Lung microvascular endothelial cell (primary cell): ENCODE measurements around the gene SPINK9. TPM values are rescaled to one million over a fixed set of nuclear protein-coding genes. Genes with fewer than 3 reads are reported as not detected.
"Not testable (repeated sequence)": the region's sequence is repeated elsewhere in the genome, so short reads cannot be mapped to it uniquely, and the experiment has no call there.

Experiments used
- DNase-seq, 2 donors: peaks; one replicate each; pipeline versions ENCODE4 v3.0.0 to v3.0.0-alpha.2; 2010; ENCODE audit warnings: low read depth in 2 of 2
- total RNA-seq: library from RNA; depleted of rRNA; stranded (reverse); fragments of >200 nt; gene quantifications from 2 replicates; pipeline ENCODE4 v1.2.1, GENCODE V29; 2014

Gene SPINK9
- not detected in 2 replicates for total RNA-seq

GRCh38 chr5:148335259-148335658 is at the start of gene SPINK9:
Gene SPINK9 (plus strand): TSS chr5:148335559. CDS start chr5:148335614, 55 bp downstream.
- DNase-seq = no peak

- DNase-seq = peak; percentile 12 to 29
These were observed 44.8 kb upstream of the SPINK9 start for GRCh38 chr5:148290271-148291195.

- no peak for DNase-seq
These were observed 37.6 kb upstream of the SPINK9 start for GRCh38 chr5:148297731-148298130.

GRCh38 chr5:148306446-148306845 is 28.9 kb upstream of the SPINK9 start:
- DNase-seq = no peak

GRCh38 chr5:148309019-148309418 is 26.3 kb upstream of the SPINK9 start:
- DNase-seq = no peak

GRCh38 chr5:148309746-148310145 is 25.6 kb upstream of the SPINK9 start:
- DNase-seq = no peak

GRCh38 chr5:148311484-148311883 is 23.9 kb upstream of the SPINK9 start:
- no peak for DNase-seq

- DNase-seq = no peak
These were observed 23.2 kb upstream of the SPINK9 start, which contains the start of gene SPINK7 for GRCh38 chr5:148312153-148312552. Gene SPINK7 (plus strand): TSS chr5:148312423. CDS start chr5:148312484, 61 bp downstream.

- DNase-seq = no peak
These were observed 21.2 kb upstream of the SPINK9 start for GRCh38 chr5:148314187-148314586.

GRCh38 chr5:148314731-148315130 is 20.6 kb upstream of the SPINK9 start:
- DNase-seq = no peak

- DNase-seq = not testable (repeated sequence)
These were observed 15.1 kb upstream of the SPINK9 start for GRCh38 chr5:148320011-148320963.

- no peak for DNase-seq
These were observed 2.0 kb upstream of the SPINK9 start for GRCh38 chr5:148333262-148333849.

- DNase-seq = no peak
These were observed 1.5 kb downstream of the SPINK9 start for GRCh38 chr5:148336704-148337435.

- no peak for DNase-seq
These were observed 7.1 kb downstream of the SPINK9 start for GRCh38 chr5:148342371-148343045.

- DNase-seq = no peak
These were observed 7.7 kb downstream of the SPINK9 start for GRCh38 chr5:148343046-148343407.

GRCh38 chr5:148343603-148344487 is 8.5 kb downstream of the SPINK9 start:
- DNase-seq = no peak

- DNase-seq = no peak
These were observed 12.3 kb downstream of the SPINK9 start for GRCh38 chr5:148347706-148348105.

- no peak for DNase-seq
These were observed 17.3 kb downstream of the SPINK9 start for GRCh38 chr5:148352696-148353095.

- DNase-seq = no peak
These were observed 18.3 kb downstream of the SPINK9 start for GRCh38 chr5:148353634-148354033.
